Activated naive CD8-positive, alpha-beta T cell treated with anti-CD3 and anti-CD28 coated beads for 36 hours (primary cell): Measurements from ENCODE around the gene ID1. TPM values are rescaled to one million over a fixed set of nuclear protein-coding genes. Genes with fewer than 3 reads are reported as not detected.
A peak's percentile ranks its signal among the peaks of the same experiment; 100 is the strongest.
"Not testable (repeated sequence)": the region's sequence is repeated elsewhere in the genome, so short reads cannot be mapped to it uniquely, and the experiment has no call there.

ENCODE experiments used
- DNase-seq: peaks from one replicate; pipeline ENCODE4 v3.0.0; 2021
- H3K27ac Mint-ChIP-seq: one replicate; pipeline ENCODE4 v1.8.0; 2022; ENCODE audit warnings: mild to moderate bottlenecking, moderate library complexity, mixed read lengths
- H3K27me3 Mint-ChIP-seq: one replicate; pipeline ENCODE4 v1.8.0; 2022; ENCODE audit warnings: mild to moderate bottlenecking, mixed read lengths
- H3K36me3 Mint-ChIP-seq: one replicate; pipeline ENCODE4 v1.8.0; 2021; ENCODE audit warnings: mild to moderate bottlenecking, mixed read lengths
- H3K4me1 Mint-ChIP-seq: one replicate; pipeline ENCODE4 v1.8.0; 2021; ENCODE audit warnings: mixed read lengths
- H3K4me3 Mint-ChIP-seq: one replicate; pipeline ENCODE4 v1.8.0; 2022; ENCODE audit warnings: mild to moderate bottlenecking, moderate library complexity, mixed read lengths
- H3K9me3 Mint-ChIP-seq: one replicate; pipeline ENCODE4 v1.8.0; 2022; ENCODE audit warnings: mixed read lengths
- total RNA-seq, 2 experiments: library from RNA; stranded (reverse); gene quantifications; one replicate each; pipeline ENCODE4 v1.2.3, GENCODE V29; 2021

The ID1 gene
- total RNA-seq, 2 experiments from 2014 or later, result 0.36 to 0.37 TPM

DNA sequence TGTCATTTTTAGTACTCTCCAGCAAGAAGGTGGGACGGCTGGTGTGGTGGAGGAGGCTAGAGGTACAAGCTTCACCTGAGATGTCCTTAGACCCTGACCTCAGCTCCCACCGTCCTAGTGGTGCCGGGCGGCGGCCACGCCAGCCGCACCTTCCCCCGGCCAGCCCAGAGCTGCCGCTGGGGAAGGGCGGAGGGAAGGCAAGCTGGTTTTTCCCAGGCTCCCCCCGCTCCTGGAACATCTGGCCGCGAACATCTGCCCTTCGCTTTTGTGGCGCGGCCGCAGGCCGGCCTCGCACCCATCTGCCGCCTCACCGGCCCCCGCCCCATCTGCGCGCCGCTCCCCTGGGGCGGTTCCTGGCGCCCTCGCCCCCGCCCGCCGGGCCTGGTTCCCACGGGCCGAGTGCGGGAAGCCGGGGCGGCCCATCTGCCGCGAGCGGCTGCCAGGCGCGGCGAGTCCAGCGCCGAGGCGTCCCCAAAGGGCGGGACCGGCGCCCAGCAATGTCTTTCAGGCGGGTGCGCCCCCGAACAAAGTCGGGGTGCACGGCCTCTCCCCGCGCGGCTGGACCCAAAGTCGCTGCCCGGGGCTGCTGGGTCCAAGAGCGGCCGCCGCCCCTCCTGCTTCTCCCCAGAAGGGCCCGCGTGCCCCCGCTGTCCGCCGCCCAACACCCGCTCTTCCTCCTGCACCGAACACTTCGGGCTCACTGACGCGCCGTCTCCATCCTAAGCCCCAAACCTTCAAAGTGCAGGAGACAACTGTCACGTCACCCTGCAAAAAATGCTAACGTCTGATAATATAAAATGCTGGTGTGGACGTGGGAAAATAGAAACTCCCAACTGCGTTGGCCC, 17.3 kb upstream of the ID1 start:
- H3K27ac Mint-ChIP-seq, result no peak overlapping the region
- H3K4me1 Mint-ChIP-seq, result peaks cover 4% of the 10 kb centered on the region
- DNase-seq, result no peak

GRCh38 chr20:31590717-31591225, 14.3 kb upstream of the ID1 start:
- H3K4me1 Mint-ChIP-seq, result peaks cover 11% of the 10 kb centered on the region
- no peak for DNase-seq
- H3K36me3 Mint-ChIP-seq, result no peaks in the 10 kb centered on the region
- no peaks in the 10 kb centered on the region for H3K9me3 Mint-ChIP-seq
- peaks cover 24% of the 10 kb centered on the region for H3K27me3 Mint-ChIP-seq
- no peak overlapping the region for H3K27ac Mint-ChIP-seq
- no peak overlapping the region for H3K4me3 Mint-ChIP-seq

More for the DNA sequence above, 17.3 kb upstream of the ID1 start:
- H3K36me3 Mint-ChIP-seq, result no peaks in the 10 kb centered on the region
- peaks cover 35% of the 10 kb centered on the region for H3K27me3 Mint-ChIP-seq
- peak overlapping the region; percentile 35 for H3K4me3 Mint-ChIP-seq
- H3K9me3 Mint-ChIP-seq, result no peaks in the 10 kb centered on the region

- Mint-ChIP-seq H3K27ac (no peak overlapping the region), H3K36me3 (no peaks in the 10 kb centered on the region), H3K4me1 (peaks cover 8% of the 10 kb centered on the region), H3K4me3 (no peak overlapping the region), H3K27me3 (peaks cover 8% of the 10 kb centered on the region), H3K9me3 (no peaks in the 10 kb centered on the region)
- DNase-seq, result peak; percentile 30
Observed at GRCh38 chr20:31593221-31594001, 11.7 kb upstream of the ID1 start.

GRCh38 chr20:31594002-31594557, 11.0 kb upstream of the ID1 start:
- Mint-ChIP-seq H3K36me3 (no peaks in the 10 kb centered on the region), H3K4me3 (no peak overlapping the region), H3K27me3 (peaks cover under 1% of the 10 kb centered on the region), H3K4me1 (peaks cover 8% of the 10 kb centered on the region), H3K9me3 (no peaks in the 10 kb centered on the region), H3K27ac (no peak overlapping the region)
- no peak for DNase-seq

- Mint-ChIP-seq H3K4me1 (peaks cover 8% of the 10 kb centered on the region), H3K36me3 (no peaks in the 10 kb centered on the region), H3K9me3 (no peaks in the 10 kb centered on the region), H3K27me3 (no peaks in the 10 kb centered on the region), H3K4me3 (no peak overlapping the region), H3K27ac (no peak overlapping the region)
- DNase-seq, result no peak
Observed at GRCh38 chr20:31594558-31595379, 10.3 kb upstream of the ID1 start.

DNA sequence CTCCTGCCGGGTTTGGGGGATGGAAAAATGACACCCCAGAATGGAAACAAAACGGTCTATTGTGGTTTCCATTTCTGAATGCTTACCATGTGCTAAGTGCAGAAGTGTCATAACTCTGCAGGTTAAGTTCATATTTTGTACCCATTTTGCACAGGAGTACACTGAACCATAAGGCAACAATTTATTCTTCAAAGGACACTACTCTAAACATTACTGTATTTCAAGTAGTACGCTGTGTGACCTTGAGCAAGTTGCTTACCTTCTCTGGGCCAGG, 9.8 kb upstream of the ID1 start:
- no peak overlapping the region for H3K4me3 Mint-ChIP-seq
- no peak overlapping the region for H3K27ac Mint-ChIP-seq

GRCh38 chr20:31595654-31596411, 9.3 kb upstream of the ID1 start:
- Mint-ChIP-seq H3K27me3 (peaks cover 7% of the 10 kb centered on the region), H3K4me3 (no peak overlapping the region), H3K27ac (no peak overlapping the region), H3K9me3 (no peaks in the 10 kb centered on the region), H3K4me1 (peaks cover 8% of the 10 kb centered on the region), H3K36me3 (no peaks in the 10 kb centered on the region)
- no peak for DNase-seq

More for the DNA sequence above, 9.8 kb upstream of the ID1 start:
- no peaks in the 10 kb centered on the region for H3K9me3 Mint-ChIP-seq
- DNase-seq, result no peak
- H3K27me3 Mint-ChIP-seq, result peaks cover 2% of the 10 kb centered on the region
- no peaks in the 10 kb centered on the region for H3K36me3 Mint-ChIP-seq
- H3K4me1 Mint-ChIP-seq, result peaks cover 8% of the 10 kb centered on the region

GRCh38 chr20:31596412-31596715, 8.7 kb upstream of the ID1 start:
- not testable (repeated sequence) for H3K4me3 Mint-ChIP-seq, H3K36me3 Mint-ChIP-seq, H3K9me3 Mint-ChIP-seq, H3K4me1 Mint-ChIP-seq, DNase-seq, H3K27me3 Mint-ChIP-seq, H3K27ac Mint-ChIP-seq

DNA sequence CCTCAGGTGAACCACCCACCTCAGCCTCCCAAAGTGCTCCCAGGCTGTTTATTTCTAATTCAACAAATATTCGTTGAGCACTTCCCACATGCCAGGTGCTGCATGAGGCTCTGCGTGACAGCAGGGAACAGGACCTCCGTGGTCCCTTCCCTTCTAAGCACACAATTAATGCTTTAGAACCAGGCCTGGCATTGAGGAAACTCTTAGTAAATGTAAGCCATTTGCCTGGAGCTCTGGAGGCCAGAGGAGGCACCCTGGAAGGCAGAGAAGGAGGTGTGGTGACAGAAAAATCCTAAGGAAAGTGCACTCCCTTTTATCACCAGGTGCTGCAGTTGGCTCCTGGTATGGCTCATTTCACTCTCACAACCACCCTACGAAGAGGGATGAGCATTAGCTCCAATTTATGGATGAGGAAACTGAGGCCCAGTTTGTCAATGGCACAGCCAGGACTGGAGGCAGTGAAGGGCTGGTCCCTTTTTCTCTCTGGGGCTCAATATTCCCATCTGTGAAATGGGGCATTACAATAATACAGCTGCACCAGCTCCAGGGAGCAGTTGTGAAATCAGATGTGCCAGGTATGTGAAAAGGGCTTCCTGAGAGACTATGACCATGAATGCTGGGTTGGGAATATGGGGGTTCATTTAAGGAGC, 8.1 kb upstream of the ID1 start:
- H3K4me1 Mint-ChIP-seq, result peaks cover 8% of the 10 kb centered on the region
- H3K36me3 Mint-ChIP-seq, result no peaks in the 10 kb centered on the region
- no peak overlapping the region for H3K4me3 Mint-ChIP-seq
- no peaks in the 10 kb centered on the region for H3K9me3 Mint-ChIP-seq
- no peak overlapping the region for H3K27ac Mint-ChIP-seq
- DNase-seq, result no peak
- H3K27me3 Mint-ChIP-seq, result peaks cover 9% of the 10 kb centered on the region

DNA sequence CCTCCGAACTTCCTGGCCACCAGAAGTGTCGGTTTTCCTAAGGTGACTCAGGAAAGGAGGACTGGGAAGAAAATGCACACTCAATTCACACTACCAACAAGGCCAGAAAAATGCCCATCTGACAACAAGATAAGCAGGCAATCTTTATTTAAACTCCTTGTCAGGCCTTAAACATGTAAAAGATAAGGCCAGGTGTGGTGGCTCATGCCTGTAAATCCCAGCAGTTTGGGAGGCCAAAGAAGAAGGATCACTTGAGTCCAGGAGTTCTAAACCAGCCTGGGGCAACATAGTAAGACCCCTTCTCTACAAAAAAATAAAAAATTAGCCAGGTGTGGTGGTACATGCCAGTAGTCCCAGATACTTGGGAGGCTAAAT, 7.6 kb upstream of the ID1 start:
- Mint-ChIP-seq H3K36me3 (no peaks in the 10 kb centered on the region), H3K27ac (no peak overlapping the region), H3K27me3 (peaks cover 14% of the 10 kb centered on the region), H3K4me1 (peaks cover 8% of the 10 kb centered on the region), H3K4me3 (no peak overlapping the region), H3K9me3 (no peaks in the 10 kb centered on the region)
- DNase-seq, result no peak

GRCh38 chr20:31602431-31602778, 2.7 kb upstream of the ID1 start:
- Mint-ChIP-seq H3K4me1 (peaks cover 27% of the 10 kb centered on the region), H3K27me3 (peaks cover 64% of the 10 kb centered on the region), H3K4me3 (no peak overlapping the region)

DNA sequence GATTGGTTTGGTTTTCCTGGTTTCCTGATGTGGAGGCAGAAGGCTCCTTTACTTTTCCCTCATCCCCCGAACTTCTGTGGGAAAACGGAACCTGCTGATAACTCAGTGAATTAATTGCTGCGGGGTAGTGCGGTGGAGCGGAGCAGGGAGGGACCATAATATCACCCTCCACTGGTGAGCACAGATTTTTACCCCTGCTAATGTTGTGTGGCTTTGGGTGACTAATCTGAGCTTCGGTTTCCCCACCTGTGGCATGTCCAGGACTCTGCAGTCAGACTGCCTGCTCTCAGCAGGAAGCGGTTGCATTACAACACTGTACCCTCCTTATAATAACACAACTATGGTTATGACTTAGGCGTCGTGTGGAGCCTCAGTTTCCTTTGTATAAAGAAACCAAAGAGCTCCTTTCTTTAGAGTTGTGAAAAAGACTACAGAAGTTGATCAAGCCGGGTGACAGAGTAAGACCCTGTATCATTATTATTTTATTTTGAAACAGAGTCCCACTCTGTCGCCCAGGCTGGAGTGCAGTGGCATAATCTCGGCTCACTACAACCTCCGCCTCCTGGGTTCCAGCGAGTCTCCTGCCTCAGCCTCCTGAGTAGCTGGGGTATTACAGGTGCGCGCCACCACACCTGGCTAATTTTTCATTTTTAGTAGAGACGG, 2.2 kb upstream of the ID1 start:
- H3K36me3 Mint-ChIP-seq, result no peaks in the 10 kb centered on the region
- H3K4me1 Mint-ChIP-seq, result peaks cover 27% of the 10 kb centered on the region
- H3K27ac Mint-ChIP-seq, result no peak overlapping the region
- no peaks in the 10 kb centered on the region for H3K9me3 Mint-ChIP-seq
- no peak overlapping the region for H3K4me3 Mint-ChIP-seq
- peaks cover 69% of the 10 kb centered on the region for H3K27me3 Mint-ChIP-seq
- DNase-seq, result peak; percentile 45

More at GRCh38 chr20:31602431-31602778, 2.7 kb upstream of the ID1 start:
- Mint-ChIP-seq H3K36me3 (no peaks in the 10 kb centered on the region), H3K9me3 (no peaks in the 10 kb centered on the region), H3K27ac (no peak overlapping the region)
- DNase-seq, result no peak

- H3K4me3 Mint-ChIP-seq, result peak overlapping the region; percentile 86
- DNase-seq, result peak; percentile 77
- no peaks in the 10 kb centered on the region for H3K36me3 Mint-ChIP-seq
- no peak overlapping the region for H3K27ac Mint-ChIP-seq
- H3K4me1 Mint-ChIP-seq, result peaks cover 27% of the 10 kb centered on the region
- H3K27me3 Mint-ChIP-seq, result peaks cover 79% of the 10 kb centered on the region
- no peaks in the 10 kb centered on the region for H3K9me3 Mint-ChIP-seq
Observed at GRCh38 chr20:31603822-31604566, 1.1 kb upstream of the ID1 start.
